D341Med (cell line): ENCODE results near the gene SPIB.
"Not testable (repeated sequence)": the region's sequence is repeated elsewhere in the genome, so short reads cannot be mapped to it uniquely, and the experiment has no call there.

Experiments used
- DNase-seq: peaks from one replicate; pipeline ENCODE4 v3.0.0; 2012; ENCODE audit warnings: low spot score

SPIB gene

DNA sequence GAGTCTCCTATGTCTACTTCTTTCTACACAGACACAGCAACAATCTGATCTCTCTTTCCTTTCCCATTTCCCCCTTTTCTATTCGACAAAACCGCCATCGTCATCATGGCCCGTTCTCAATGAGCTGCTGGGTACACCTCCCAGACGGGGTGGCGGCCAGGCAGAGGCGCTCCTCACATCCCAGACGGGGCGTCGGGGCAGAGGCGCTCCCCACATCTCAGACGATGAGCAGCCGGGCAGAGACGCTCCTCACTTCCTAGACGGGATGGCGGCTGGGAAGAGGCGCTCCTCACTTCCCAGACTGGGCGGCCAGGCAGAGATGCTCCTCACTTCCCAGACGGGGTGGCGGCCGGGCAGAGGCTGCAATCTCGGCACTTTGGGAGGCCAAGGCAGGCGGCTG lies 27.8 kb upstream of the SPIB start:
- DNase-seq, result not testable (repeated sequence)

DNA sequence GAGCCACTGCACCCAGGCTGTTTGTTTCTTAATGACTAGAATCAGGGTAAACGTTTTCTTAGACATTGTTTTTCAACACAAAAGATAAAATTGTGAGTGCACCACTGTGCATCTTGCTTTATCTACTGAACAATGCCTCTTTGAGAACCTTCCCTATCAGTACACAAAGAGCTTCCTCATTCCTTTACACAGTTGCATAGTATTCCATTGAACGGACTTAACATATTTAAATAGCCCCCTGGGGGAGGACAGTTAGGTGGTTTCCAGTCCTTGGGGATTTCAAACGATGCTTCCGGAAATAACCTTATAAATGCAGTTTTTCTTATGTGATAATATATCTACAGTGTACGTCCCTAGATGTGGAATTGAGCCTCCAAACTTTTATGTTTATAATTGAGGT lies 26.0 kb upstream of the SPIB start:
- no peak for DNase-seq

DNA sequence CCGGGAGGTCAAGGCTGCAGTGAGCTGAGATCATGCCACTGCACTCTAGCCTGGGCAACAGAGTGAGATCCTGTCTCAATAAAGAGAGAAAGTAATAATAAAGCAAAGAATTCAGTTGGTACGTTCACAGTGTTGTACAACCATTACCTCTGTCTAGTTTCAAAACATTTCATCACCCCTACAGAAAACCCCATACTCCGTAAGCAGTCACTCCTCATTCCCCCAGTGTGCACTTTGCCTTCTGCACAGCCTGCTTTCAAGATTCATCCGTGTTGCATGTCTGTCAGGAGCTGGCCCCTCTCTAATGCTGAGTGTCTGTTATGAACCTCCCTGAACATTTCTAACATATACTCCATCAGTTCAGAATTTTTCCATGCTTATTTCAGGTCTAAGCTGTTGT lies 25.1 kb upstream of the SPIB start:
- DNase-seq, result no peak

DNA sequence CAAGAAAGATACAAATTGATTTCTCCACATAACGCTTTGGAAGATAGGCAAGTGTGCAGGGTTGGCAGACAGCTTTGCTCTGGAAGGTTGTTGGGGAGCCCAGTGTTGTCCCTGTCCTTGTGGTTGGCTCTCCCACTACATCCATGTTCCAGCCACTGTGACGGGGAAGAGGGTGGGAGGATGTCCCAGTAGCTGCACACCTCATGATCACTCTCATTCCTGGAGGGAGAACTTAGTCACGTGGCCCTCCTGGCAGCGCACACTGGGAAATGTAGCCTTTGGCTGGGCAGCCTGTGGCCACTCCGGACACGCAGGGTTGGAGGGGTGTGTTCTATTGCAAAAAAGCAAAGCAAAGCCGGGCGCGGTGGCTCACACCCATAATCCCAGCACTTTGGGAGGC lies 24.7 kb upstream of the SPIB start:
- DNase-seq, result no peak

DNA sequence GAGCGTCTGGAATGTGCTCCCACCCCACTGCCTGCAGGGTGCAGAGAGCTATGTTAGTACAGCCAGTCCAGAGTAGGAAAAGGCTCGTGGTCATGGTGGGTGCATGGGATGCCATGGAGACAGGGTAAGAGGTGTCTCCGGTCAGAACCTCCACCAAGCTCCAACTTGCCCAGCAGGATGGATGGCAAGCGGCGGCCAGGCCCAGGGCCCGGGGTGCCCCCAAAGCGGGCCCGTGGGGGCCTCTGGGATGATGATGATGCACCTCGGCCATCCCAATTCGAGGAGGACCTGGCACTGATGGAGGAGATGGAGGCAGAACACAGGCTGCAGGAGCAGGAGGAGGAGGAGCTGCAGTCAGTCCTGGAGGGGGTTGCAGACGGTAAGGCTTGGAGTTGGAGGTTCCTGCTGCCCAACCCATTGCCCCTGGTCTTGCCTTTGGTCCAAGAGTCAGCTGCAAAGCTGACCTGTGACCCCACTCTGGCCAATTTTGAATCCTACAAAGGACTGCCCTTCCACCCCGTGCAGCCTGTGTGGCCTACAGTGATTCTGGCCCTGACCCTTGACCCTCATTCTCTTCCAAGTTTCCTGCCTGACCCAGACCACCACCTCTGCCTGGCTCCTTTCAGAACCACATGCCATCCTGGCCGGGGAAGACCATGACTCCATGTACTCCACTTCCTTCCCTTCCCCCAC lies 19.9 kb upstream of the SPIB start:
- DNase-seq, result peak; percentile 21

DNA sequence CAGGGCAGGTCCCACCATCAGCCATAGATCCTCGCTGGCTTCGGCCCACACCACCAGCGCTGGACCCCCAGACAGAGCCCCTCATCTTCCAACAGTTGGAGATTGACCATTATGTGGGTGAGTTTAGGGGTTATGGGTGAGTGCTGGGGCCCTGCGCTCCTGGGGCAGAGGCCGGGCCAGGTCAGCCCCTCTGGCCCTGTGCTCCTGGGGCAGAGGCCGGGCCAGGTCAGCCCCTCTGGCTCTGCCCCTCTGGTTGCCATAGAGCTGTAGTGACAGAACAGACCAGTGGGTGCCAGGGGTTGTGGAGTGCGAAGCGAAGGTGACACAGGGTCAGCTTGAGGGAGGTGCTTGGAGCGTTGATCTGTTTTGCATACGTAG lies 19.4 kb upstream of the SPIB start:
- DNase-seq, result peak; percentile 14

DNA sequence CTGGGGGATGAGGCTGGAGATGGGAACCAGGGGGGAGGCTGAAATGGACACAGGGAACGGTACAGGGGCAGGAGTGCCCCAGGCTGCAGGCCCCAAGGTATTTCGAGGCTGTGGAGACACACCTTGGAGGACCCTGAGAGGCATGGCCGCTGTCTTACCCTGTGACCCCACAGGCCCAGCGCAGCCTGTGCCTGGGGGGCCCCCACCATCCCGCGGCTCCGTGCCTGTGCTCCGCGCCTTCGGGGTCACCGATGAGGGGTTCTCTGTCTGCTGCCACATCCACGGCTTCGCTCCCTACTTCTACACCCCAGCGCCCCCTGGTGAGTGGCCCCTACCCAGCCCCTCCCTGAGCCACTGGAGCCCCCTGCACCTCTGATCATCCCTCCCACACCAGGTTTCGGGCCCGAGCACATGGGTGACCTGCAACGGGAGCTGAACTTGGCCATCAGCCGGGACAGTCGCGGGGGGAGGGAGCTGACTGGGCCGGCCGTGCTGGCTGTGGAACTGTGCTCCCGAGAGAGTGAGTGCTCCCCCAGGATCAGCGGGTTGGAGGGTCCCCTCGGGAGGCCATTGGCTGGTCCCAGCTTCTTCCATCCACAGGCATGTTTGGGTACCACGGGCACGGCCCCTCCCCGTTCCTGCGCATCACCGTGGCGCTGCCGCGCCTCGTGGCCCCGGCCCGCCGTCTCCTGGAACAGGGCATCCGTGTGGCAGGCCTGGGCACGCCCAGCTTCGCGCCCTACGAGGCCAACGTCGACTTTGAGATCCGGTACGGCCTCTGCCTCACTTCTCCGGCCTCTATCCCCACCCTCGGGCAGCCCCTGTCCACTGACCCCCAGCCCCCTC lies 16.9 kb upstream of the SPIB start:
- peak; percentile 30 for DNase-seq

DNA sequence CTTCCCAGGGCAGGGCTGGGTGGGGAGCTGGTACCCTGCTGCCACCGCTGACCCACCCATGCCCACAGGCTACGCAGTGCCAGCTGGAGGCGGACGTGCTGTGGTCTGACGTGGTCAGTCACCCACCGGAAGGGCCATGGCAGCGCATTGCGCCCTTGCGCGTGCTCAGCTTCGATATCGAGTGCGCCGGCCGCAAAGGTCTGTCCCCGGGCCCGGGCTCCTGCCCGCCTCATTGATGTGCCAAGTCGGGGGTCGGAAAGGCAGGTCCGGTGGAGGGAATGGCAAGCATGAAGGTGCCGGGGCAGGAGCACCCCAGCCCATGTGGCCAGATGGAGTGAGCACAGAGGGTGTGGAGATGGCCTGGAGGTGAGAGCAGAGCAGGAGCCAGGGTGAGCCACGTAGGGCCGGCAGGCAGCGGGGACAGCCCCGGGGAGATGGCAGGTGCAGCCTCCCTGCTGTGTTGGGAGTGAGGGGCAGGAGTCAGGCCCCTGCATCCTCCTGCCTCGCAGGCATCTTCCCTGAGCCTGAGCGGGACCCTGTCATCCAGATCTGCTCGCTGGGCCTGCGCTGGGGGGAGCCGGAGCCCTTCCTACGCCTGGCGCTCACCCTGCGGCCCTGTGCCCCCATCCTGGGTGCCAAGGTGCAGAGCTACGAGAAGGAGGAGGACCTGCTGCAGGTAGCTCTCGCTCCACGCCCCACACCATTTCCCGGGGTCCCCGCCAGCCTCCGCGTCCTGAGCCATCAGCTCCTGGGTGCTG lies 16.0 kb upstream of the SPIB start:
- peak; percentile 30 for DNase-seq

DNA sequence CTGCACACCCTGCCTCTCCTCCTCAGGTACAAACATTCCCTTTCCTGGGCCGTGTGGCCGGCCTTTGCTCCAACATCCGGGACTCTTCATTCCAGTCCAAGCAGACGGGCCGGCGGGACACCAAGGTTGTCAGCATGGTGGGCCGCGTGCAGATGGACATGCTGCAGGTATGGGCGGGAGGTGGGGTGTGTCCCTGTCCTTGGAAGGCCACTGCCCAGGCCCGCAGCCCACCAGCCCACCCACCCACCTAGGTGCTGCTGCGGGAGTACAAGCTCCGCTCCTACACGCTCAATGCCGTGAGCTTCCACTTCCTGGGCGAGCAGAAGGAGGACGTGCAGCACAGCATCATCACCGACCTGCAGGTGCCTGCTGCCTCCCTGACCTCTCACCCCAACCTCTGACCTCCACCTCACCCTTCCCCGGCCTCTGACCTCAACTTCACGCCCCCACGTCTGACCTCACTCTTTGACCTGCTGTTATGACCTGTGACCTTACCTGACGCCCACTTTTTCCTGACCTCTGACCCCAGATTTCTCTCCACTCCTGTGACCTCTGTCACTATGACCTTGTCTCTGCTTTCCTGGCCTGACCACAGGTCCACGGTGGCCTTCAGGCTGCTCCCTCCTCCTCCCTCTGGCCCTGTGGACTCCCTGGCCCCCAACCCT lies 12.4 kb upstream of the SPIB start:
- no peak for DNase-seq

DNA sequence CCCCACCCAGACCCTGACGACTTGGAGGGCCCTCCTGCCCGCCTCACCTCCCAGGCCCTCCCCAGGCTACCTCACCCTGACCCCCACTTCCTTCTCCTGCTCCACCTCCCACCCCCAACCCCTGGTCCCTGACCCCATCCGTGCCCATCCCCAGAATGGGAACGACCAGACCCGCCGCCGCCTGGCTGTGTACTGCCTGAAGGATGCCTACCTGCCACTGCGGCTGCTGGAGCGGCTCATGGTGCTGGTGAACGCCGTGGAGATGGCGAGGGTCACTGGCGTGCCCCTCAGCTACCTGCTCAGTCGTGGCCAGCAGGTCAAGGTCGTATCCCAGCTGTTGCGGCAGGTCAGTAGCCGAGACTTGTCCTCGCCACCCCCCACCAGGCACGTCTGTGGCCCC lies 11.9 kb upstream of the SPIB start:
- DNase-seq, result no peak

DNA sequence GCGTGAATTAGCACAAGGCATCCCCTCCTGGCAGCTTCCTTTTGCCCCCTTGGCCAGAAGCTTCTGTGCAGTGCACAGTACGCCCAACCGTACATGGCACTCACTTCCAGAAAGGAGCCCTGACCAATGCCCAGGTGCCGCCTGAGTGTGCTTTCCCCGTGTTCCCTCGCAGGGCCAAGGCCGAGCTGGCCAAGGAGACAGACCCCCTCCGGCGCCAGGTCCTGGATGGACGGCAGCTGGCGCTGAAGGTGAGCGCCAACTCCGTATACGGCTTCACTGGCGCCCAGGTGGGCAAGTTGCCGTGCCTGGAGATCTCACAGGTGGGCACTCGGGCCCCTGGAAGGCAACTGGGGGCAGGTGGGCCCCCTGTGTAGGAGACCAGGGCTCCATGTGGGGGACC lies 9.4 kb upstream of the SPIB start:
- DNase-seq, result no peak

DNA sequence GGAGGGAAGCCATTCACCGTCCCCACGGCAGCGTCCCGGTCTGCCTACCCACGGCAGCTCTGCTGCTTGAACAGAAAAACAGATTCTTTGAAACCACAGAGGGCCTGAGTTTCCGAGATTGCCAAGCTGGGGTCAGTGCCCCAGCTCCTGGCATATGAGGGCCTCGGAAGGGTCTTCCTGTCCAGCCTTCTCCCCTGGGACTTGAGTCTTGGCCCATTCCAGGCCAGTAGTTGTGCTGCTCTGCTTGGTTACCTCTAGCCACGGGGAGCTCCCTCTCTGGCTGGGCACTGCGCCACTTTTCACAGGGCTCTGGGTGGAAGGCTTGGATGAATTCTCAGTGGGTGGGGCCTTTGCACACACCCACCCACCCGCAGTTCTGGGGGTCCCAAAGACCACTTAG lies 8.6 kb upstream of the SPIB start:
- DNase-seq, result no peak

DNA sequence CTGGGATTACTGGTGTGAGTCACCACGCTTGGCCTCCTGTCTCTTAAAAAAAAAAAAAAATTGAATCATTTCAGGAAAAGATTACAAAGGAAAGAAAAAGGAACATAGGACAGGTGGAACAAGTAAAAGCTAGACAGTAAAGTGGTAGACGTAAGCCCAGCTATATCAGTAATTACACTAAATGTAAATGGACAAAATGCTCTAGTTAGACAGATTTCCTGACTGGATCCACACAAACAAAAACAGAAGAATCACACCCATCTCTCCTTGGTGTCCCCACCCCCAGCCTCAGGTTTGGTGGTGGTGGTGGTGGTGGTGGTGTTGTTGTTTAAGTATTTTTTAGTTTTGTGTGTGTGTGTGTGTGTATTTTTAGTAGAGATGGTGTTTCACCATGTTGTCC lies 6.3 kb upstream of the SPIB start:
- DNase-seq, result no peak

DNA sequence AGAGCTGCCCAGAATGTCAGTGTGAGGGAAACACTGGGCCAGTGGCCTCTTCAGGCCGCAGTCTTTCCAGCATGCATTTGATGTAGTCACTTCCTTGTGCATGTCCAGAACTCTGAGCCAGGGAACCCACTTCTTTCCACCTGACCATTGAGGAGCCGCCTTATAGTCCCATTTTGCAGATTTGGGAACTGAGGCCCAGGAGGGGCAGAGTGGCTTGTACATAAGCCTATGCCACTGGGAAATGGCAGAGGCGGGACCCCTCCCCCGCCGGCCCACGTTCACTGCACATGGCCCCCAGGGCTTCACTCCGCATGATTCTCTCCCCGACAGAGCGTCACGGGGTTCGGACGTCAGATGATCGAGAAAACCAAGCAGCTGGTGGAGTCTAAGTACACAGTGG lies 5.6 kb upstream of the SPIB start:
- DNase-seq, result no peak

DNA sequence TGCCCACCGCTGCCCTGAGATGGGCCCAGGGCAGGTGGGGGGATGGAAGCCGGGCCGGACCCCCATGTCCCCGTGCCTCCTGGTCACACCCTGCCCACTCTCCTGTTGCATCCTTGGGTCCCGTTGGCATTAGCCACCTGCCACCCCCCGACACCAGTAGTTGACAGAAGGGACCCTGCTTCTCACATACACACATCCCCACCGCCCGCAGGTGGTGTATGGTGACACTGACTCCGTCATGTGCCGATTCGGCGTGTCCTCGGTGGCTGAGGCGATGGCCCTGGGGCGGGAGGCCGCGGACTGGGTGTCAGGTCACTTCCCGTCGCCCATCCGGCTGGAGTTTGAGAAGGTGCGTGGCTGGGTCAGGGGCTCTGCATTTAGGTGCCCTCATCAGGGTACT lies 5.2 kb upstream of the SPIB start:
- no peak for DNase-seq

DNA sequence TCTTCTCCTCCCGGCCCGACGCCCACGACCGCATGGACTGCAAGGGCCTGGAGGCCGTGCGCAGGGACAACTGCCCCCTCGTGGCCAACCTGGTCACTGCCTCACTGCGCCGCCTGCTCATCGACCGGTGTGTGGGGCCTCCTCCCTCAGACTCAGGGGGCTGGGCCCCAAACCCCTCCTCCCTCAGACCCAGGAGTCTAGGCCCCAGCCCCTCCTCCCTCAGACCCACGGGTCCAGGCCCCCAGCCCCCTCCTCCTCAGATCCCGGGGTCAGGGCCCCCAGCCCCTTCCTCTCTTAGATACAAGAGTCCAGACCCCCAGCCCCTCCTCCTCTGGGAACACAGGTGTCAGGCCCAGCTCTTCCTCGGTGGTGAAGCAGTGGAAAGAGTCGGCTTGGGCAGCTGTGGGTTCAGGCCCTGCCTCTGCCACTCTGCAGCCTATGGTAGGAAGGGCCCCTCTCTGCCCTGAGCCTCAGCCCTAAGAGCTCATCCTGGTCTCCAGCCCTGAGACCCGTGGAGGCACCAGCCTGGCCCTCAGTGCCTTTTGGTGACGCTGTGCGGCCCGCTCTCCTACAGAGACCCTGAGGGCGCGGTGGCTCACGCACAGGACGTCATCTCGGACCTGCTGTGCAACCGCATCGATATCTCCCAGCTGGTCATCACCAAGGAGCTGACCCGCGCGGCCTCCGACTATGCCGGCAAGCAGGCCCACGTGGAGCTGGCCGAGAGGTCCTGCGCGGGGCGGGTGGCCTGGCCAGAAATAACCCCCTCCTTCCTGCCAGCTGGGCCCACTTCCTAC lies 3.7 kb upstream of the SPIB start:
- peak; percentile 84 for DNase-seq

DNA sequence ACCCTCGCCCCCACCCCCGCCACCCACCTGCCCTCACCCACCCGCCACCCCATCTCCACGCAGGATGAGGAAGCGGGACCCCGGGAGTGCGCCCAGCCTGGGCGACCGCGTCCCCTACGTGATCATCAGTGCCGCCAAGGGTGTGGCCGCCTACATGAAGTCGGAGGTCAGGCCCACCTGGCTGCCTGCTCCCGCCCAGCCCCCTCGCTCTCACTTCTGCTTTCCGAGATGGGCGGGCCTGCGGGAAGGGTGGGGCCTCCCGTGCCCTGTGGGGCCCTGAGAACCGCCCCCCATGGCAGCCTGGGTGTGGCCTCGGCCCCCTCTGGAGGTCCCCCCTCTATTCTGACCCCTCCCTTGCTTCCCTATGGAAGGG lies 3.1 kb upstream of the SPIB start:
- no peak for DNase-seq

DNA sequence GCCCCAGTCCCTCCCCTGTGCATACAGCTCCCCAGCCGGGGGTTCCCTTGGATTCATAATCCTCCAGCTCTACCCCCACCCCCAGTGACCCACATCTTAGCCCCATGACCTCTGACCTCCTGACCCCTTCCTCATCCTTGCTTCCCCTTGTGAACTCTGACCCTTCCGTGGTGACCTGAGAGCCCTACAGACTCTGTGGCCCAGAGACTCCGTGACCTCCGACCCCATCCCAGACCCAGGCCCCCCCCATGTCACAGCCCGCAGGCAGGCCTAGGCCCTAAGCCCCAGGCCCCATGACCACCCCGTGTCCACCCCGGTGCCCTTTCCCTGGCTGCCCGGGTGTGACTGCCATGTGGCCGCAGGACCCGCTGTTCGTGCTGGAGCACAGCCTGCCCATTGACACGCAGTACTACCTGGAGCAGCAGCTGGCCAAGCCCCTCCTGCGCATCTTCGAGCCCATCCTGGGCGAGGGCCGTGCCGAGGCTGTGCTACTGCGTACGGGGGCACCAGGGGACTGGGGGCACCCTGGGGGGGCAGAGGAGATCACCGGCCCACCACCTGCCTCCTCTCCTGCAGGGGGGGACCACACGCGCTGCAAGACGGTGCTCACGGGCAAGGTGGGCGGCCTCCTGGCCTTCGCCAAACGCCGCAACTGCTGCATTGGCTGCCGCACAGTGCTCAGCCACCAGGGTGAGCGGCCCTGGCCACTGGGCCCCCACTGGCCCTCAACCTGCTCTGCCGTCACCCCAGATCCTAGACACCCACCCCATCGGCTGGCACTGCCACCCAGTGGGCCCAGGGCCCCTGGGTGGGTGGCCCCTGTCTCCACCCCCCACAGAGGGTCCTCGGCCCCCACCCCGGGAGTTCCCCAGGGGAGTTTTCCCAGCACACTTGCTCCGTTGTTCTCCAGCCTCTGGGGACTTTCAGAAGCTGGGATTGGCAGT lies 2.4 kb upstream of the SPIB start:
- no peak for DNase-seq

DNA sequence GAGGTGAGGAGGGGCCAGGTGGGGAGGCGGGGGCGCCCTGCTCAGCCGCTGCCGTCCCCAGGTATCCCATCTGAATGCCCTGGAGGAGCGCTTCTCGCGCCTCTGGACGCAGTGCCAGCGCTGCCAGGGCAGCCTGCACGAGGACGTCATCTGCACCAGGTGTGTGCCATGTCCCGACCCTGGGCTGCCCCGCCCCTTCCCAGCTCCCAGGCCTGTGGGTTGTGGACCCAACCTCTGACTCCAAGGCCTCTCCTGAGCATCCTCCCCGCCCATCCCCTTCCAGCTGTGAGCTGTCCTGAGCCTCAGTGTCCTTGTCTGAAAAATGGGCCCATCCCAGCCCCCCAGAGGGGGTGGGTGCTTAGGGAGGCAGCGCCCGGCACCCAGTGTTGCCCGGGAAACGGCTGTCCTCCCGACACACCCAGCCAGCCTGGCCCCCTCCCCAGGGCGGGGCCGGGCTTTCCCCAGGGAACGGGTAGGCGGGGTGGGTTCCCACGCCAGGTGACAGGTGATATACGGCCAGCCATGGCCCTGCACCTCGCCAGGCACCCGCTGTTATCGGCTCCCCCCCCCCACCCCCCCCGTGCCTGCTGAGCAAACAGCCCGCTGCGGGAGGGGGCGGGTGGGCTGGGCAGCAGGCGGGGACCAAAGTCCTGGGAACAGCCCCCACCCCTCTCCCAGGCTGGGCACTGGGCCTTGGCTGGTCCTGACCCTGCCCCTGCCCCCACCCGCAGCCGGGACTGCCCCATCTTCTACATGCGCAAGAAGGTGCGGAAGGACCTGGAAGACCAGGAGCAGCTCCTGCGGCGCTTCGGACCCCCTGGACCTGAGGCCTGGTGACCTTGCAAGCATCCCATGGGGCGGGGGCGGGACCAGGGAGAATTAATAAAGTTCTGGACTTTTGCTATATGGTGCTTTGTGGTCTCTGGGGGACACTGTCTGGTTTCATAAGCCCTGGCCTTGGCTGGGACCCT lies 1.3 kb upstream of the SPIB start:
- DNase-seq, result no peak
